ENCODE data around the gene SH3BP1. TPM values are rescaled to one million over a fixed set of nuclear protein-coding genes. Genes with fewer than 3 reads are reported as not detected.

The SH3BP1 gene
- total and polyA plus RNA-seq, 2 of the 13 experiments (the other 11 are each of a cell fraction or from before 2014, with no cell fraction given), result 8.4 to 18.5 TPM

GRCh38 chr22:37617431-37617830, 22.0 kb upstream of the SH3BP1 start:
- peaks cover 21 to 42% of the 10 kb centered on the region in 2 experiments; a peak in 4 of 5 replicates for H3K36me3 ChIP-seq (replicated peaks in 1 of 2; ENCODE audit: control insufficient read depth in 1 of 2, insufficient read depth in 2 of 2, low read length in 2 of 2)
- no peak overlapping the region for H2AFZ ChIP-seq (ENCODE audit: low read length)
- H3K4me1 ChIP-seq (ENCODE audit: insufficient read depth, low read length), result no peaks in the 10 kb centered on the region
- FAIRE-seq, result no peak
- H3K9me3 ChIP-seq (ENCODE audit: low read length), result no peaks in the 10 kb centered on the region
- no peaks in the 10 kb centered on the region for H4K20me1 ChIP-seq (ENCODE audit: insufficient read depth, low read length)
- intact Hi-C loops (cut with micrococcal nuclease; ENCODE audit: unreplicated experiment), result no loop called here
- H3K4me2 ChIP-seq (ENCODE audit: low read depth, low read length), result no peak overlapping the region
- in situ Hi-C loops (cut with HindIII; ENCODE audit: extremely low pct_ligation_motif_present, low pct_unique_long_range_greater_than_20kb), result no loop called here
- 60% methylated on average over 1 of the region's 1 CpG for WGBS (ENCODE audit: low lambda C conversion rate)
- ChIA-PET POLR2A (interaction anchor here (0.6 to 1.1 kb wide), 2 partner anchors 9 to 83 kb away, joined by 3 to 7 read pairs; partner anchors contain the start of gene GGA1), CTCF (ENCODE audit: low intra/inter-chr PET ratio, low total read pairs) (no interaction called here)
- no peak overlapping the region for H3K4me3 ChIP-seq (replicated peaks in 1 of 3; ENCODE audit: insufficient read depth in 1 of 3, low read depth in 2 of 3, low read length in 3 of 3)
- ATAC-seq, result no peak
- no peak for DNase-seq (ENCODE audit: low spot score)
- no peaks in the 10 kb centered on the region for H3K79me2 ChIP-seq (ENCODE audit: insufficient read depth, low read length)
- TF ChIP-seq ZNF121 (CRISPR knock-in tag; IDR thresholded peaks at IDR 0.05), result 0 out of 2 replicates have a peak, but pooled peaks have one; percentile 46
- no peak for TF ChIP-seq ZNF550 (CRISPR knock-in tag; IDR thresholded peaks at IDR 0.05; ENCODE audit: borderline replicate concordance)
- H3K27ac ChIP-seq (ENCODE audit: extremely low read length, insufficient read depth, low read length), result no peak overlapping the region
- no peaks in the 10 kb centered on the region; a peak in 1 of 5 replicates for H3K27me3 ChIP-seq (ENCODE audit: control insufficient read depth in 1 of 2, insufficient read depth in 2 of 2, low read length in 2 of 2)
- H3K9ac ChIP-seq (ENCODE audit: insufficient read depth, low read depth, low read length), result no peak overlapping the region
- BruUV-seq (replicated peaks), result no TSS peak

DNA sequence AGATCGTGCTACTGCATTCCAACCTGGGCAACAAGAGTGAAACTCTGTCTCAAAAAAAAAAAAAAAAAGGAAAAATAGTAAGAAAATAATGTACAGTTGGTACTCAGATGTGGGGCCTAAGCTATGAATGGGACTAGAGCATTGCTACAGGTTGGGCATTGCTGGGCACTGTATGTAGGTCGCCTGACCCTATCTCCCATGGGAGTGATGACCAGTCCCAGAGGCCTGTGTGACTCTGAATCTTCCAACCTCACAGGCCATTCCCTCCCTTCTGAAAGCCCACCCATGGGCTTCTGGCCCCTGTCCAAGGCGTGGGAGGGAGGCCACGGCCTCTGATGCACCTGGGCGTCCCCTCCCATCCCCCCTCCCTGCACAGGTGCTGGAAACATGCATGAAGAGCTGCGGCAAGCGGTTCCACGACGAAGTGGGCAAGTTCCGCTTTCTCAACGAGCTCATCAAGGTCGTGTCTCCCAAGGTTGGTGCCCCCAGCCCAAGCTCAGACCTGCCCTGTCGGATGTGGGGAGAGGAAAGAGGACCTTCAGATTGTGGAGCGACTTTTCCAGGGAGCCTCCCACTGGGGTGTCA, 21.3 kb upstream of the SH3BP1 start:
- Histone ChIP-seq H3K79me2 (ENCODE audit: insufficient read depth, low read length) (no peaks in the 10 kb centered on the region), H3K27ac (ENCODE audit: extremely low read length, insufficient read depth, low read length) (no peak overlapping the region), H4K20me1 (ENCODE audit: insufficient read depth, low read length) (no peaks in the 10 kb centered on the region), H3K27me3 (ENCODE audit: control insufficient read depth in 1 of 2, insufficient read depth in 2 of 2, low read length in 2 of 2) (no peaks in the 10 kb centered on the region; a peak in 1 of 5 replicates), H3K4me1 (ENCODE audit: insufficient read depth, low read length) (peaks cover 1% of the 10 kb centered on the region; the same call in 1 of the 2 replicates), H3K4me2 (ENCODE audit: low read depth, low read length) (no peak overlapping the region), H3K4me3 (replicated peaks in 1 of 3; ENCODE audit: insufficient read depth in 1 of 3, low read depth in 2 of 3, low read length in 3 of 3) (no peak overlapping the region), H3K36me3 (replicated peaks in 1 of 2; ENCODE audit: control insufficient read depth in 1 of 2, insufficient read depth in 2 of 2, low read length in 2 of 2) (peaks cover 21 to 42% of the 10 kb centered on the region in 2 experiments; a peak in 4 of 5 replicates), H3K9me3 (ENCODE audit: low read length) (no peaks in the 10 kb centered on the region), H3K9ac (ENCODE audit: insufficient read depth, low read depth, low read length) (no peak overlapping the region), H2AFZ (ENCODE audit: low read length) (no peak overlapping the region)
- WGBS (ENCODE audit: low lambda C conversion rate), result 95% methylated on average over 11 of the region's 14 CpGs
- CTCF ChIA-PET (ENCODE audit: low intra/inter-chr PET ratio, low total read pairs), result no interaction called here
- POLR2A ChIA-PET, result interaction anchor here (0.6 to 1.1 kb wide), 3 partner anchors 9 to 82 kb away, joined by 3 to 7 read pairs (median 3); partner anchors contain the start of gene GGA1
- no peak for ATAC-seq
- in situ Hi-C loops (cut with HindIII; ENCODE audit: extremely low pct_ligation_motif_present, low pct_unique_long_range_greater_than_20kb) (no loop called here), intact Hi-C loops (cut with micrococcal nuclease; ENCODE audit: unreplicated experiment) (no loop called here)
- BruUV-seq (replicated peaks), result TSS peak; percentile 58
- no peak for TF ChIP-seq MZF1 (CRISPR knock-in tag; IDR thresholded peaks at IDR 0.05; ENCODE audit: borderline replicate concordance)
- no peak for DNase-seq (ENCODE audit: low spot score)
- FAIRE-seq, result no peak

Data from HepG2 (cell line).